ENCODE data around the gene SLF2. TPM values are rescaled to one million over a fixed set of nuclear protein-coding genes. Genes with fewer than 3 reads are reported as not detected.

The SLF2 gene
- total and polyA plus RNA-seq, 9 of the 15 experiments (the other 6 are each of a cell fraction or from before 2014, with no cell fraction given) = 1.7 to 18.4 (median 7.8) TPM

DNA sequence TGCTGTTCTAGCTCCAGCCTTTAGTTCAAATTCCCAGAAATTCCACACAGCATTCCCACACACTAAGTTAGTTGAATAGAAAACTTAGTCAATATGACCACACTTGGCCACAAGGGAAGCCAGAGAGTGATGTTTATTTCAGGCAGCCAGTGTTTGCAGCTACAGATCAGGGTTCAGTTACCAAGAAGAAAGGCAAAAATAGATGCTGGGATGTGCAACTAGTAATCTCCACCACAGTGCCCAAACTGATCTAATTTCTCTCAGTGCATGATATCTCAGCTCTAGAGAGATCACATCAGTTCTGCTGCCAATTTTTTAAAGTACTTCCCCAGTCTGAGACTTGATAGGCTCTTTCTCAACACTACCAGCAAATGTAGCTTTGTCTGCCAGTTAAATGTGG lies 17.6 kb downstream of the SLF2 start (continued):
- TF ChIP-seq, protein P1, sequence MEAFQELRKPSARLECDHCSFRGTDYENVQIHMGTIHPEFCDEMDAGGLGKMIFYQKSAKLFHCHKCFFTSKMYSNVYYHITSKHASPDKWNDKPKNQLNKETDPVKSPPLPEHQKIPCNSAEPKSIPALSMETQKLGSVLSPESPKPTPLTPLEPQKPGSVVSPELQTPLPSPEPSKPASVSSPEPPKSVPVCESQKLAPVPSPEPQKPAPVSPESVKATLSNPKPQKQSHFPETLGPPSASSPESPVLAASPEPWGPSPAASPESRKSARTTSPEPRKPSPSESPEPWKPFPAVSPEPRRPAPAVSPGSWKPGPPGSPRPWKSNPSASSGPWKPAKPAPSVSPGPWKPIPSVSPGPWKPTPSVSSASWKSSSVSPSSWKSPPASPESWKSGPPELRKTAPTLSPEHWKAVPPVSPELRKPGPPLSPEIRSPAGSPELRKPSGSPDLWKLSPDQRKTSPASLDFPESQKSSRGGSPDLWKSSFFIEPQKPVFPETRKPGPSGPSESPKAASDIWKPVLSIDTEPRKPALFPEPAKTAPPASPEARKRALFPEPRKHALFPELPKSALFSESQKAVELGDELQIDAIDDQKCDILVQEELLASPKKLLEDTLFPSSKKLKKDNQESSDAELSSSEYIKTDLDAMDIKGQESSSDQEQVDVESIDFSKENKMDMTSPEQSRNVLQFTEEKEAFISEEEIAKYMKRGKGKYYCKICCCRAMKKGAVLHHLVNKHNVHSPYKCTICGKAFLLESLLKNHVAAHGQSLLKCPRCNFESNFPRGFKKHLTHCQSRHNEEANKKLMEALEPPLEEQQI (IDR thresholded peaks at IDR 0.05) = no peak
- TF ChIP-seq MCM5 (IDR thresholded peaks at IDR 0.05; ENCODE audit: low read depth) (no peak), ZNF589 (CRISPR knock-in tag; IDR thresholded peaks at IDR 0.05; ENCODE audit: low read depth) (no peak), ZNF592 (IDR thresholded peaks at IDR 0.05) (no peak), CREB1 (IDR thresholded peaks at IDR 0.05) (no peak), CREB1 (CRISPR knock-in tag; IDR thresholded peaks at IDR 0.05) (no peak), ETS2 (tag; IDR thresholded peaks at IDR 0.05; ENCODE audit: borderline replicate concordance, poor library complexity, severe bottlenecking) (no peak)
- TF ChIP-seq, protein P2, sequence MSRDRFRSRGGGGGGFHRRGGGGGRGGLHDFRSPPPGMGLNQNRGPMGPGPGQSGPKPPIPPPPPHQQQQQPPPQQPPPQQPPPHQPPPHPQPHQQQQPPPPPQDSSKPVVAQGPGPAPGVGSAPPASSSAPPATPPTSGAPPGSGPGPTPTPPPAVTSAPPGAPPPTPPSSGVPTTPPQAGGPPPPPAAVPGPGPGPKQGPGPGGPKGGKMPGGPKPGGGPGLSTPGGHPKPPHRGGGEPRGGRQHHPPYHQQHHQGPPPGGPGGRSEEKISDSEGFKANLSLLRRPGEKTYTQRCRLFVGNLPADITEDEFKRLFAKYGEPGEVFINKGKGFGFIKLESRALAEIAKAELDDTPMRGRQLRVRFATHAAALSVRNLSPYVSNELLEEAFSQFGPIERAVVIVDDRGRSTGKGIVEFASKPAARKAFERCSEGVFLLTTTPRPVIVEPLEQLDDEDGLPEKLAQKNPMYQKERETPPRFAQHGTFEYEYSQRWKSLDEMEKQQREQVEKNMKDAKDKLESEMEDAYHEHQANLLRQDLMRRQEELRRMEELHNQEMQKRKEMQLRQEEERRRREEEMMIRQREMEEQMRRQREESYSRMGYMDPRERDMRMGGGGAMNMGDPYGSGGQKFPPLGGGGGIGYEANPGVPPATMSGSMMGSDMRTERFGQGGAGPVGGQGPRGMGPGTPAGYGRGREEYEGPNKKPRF (IDR thresholded peaks at IDR 0.05; ENCODE audit: low read depth, low read length) = no peak
- TF ChIP-seq, protein P3, sequence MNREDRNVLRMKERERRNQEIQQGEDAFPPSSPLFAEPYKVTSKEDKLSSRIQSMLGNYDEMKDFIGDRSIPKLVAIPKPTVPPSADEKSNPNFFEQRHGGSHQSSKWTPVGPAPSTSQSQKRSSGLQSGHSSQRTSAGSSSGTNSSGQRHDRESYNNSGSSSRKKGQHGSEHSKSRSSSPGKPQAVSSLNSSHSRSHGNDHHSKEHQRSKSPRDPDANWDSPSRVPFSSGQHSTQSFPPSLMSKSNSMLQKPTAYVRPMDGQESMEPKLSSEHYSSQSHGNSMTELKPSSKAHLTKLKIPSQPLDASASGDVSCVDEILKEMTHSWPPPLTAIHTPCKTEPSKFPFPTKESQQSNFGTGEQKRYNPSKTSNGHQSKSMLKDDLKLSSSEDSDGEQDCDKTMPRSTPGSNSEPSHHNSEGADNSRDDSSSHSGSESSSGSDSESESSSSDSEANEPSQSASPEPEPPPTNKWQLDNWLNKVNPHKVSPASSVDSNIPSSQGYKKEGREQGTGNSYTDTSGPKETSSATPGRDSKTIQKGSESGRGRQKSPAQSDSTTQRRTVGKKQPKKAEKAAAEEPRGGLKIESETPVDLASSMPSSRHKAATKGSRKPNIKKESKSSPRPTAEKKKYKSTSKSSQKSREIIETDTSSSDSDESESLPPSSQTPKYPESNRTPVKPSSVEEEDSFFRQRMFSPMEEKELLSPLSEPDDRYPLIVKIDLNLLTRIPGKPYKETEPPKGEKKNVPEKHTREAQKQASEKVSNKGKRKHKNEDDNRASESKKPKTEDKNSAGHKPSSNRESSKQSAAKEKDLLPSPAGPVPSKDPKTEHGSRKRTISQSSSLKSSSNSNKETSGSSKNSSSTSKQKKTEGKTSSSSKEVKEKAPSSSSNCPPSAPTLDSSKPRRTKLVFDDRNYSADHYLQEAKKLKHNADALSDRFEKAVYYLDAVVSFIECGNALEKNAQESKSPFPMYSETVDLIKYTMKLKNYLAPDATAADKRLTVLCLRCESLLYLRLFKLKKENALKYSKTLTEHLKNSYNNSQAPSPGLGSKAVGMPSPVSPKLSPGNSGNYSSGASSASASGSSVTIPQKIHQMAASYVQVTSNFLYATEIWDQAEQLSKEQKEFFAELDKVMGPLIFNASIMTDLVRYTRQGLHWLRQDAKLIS (CRISPR knock-in tag; IDR thresholded peaks at IDR 0.05) = no peak
